HepG2 (cell line): ENCODE measurements around the gene CRB1.

Experiments
- CTCF ChIP-seq: sonication (generic); formaldehyde crosslinking; IDR thresholded peaks from 2 replicates; pipeline ENCODE4 v1.5.0; 2020; ENCODE audit warnings: mild to moderate bottlenecking, missing genetic modification reagents, moderate library complexity
- GABPA ChIP-seq, 2 experiments: IDR thresholded peaks; 2 replicates each; pipeline ENCODE4 v1.6.1; 2011 to 2016; ENCODE audit warnings: low read depth in 2 of 2, low read length in 1 of 2, missing biosample characterization in 1 of 2, missing genetic modification characterization in 1 of 2
- HNF4A ChIP-seq: sonication (generic); formaldehyde crosslinking; IDR thresholded peaks from 2 replicates; pipeline ENCODE4 v1.4.0; 2020; ENCODE audit warnings: missing genetic modification reagents
- MAFK ChIP-seq, 2 experiments: IDR thresholded peaks in 1 of 2; conservative IDR thresholded peaks in 1 of 2; 2 replicates each; pipeline ENCODE4 v1.6.1; 2011; ENCODE audit warnings: improper control_type of control experiment in 2 of 2, low read length in 2 of 2
- MEIS1 ChIP-seq: sonication (generic); formaldehyde crosslinking; IDR thresholded peaks from 2 replicates; pipeline ENCODE4 v1.9.0; 2021; ENCODE audit warnings: mild to moderate bottlenecking, missing genetic modification reagents, moderate library complexity, borderline replicate concordance
- NR2F6 ChIP-seq, 2 experiments: IDR thresholded peaks; 2 replicates each; pipeline ENCODE4 v1.6.1; 2016; ENCODE audit warnings: antibody characterized with exemption in 1 of 2, mild to moderate bottlenecking in 1 of 2
- POLR2A ChIP-seq, 2 experiments: IDR thresholded peaks; 2 replicates each; pipeline ENCODE4 v1.6.1; 2011; ENCODE audit warnings: low read depth in 2 of 2, low read length in 2 of 2, mild to moderate bottlenecking in 1 of 2, moderate library complexity in 1 of 2; ENCODE audit not compliant: insufficient read depth in 1 of 2
- REL ChIP-seq: sonication (generic); formaldehyde crosslinking; conservative IDR thresholded peaks from 2 replicates; pipeline ENCODE4 v1.8.0; 2022; ENCODE audit warnings: mild to moderate bottlenecking, missing genetic modification reagents, moderate library complexity
- TAF1 ChIP-seq: sonication (generic); formaldehyde crosslinking; IDR thresholded peaks from 2 replicates; pipeline ENCODE4 v1.4.0; 2020; ENCODE audit warnings: missing genetic modification reagents
- ZBTB3 ChIP-seq: sonication (generic); formaldehyde crosslinking; IDR thresholded peaks from 2 replicates; pipeline ENCODE4 v1.4.0; 2020; ENCODE audit warnings: low read depth, mild to moderate bottlenecking, moderate library complexity, missing genetic modification reagents, borderline replicate concordance
- ZFP91 ChIP-seq: sonication (generic); formaldehyde crosslinking; IDR thresholded peaks from 2 replicates; pipeline ENCODE4 v1.9.0; 2022; ENCODE audit warnings: missing genetic modification reagents, mild to moderate bottlenecking, borderline replicate concordance

- TF ChIP-seq TAF1 (CRISPR knock-in tag): no peak
- TF ChIP-seq MEIS1: no peak
- no peak for TF ChIP-seq NR2F6 (IDR thresholded peaks at IDR 0.05)
- no peak for TF ChIP-seq NR2F6 (CRISPR knock-in tag; IDR thresholded peaks at IDR 0.05)
- no peak for TF ChIP-seq HNF4A (CRISPR knock-in tag)
- no peak for TF ChIP-seq ZBTB3
- TF ChIP-seq GABPA (IDR thresholded peaks at IDR 0.05; ENCODE audit: low read depth, low read length): no peak
- TF ChIP-seq GABPA (CRISPR knock-in tag; IDR thresholded peaks at IDR 0.05; ENCODE audit: low read depth): no peak
- TF ChIP-seq REL (CRISPR knock-in tag): no peak
- peak; percentile 83 to 90 for TF ChIP-seq MAFK (conservative IDR thresholded peaks at IDR 0.05 in 1 of 2, IDR thresholded peaks at IDR 0.05 in 1 of 2; ENCODE audit: low read length in 2 of 2)
- no peak for TF ChIP-seq POLR2A (IDR thresholded peaks at IDR 0.05; ENCODE audit: insufficient read depth in 1 of 2, low read depth in 2 of 2, low read length in 2 of 2)
- no peak for TF ChIP-seq ZFP91 (CRISPR knock-in tag)
- TF ChIP-seq CTCF (CRISPR knock-in tag): no peak
Observed at GRCh38 chr1:197252973-197253372, 15.1 kb upstream of the CRB1 start.
